H9 (cell line): ENCODE results near the gene CNTF. TPM values are rescaled to one million over a fixed set of nuclear protein-coding genes. Genes with fewer than 3 reads are reported as not detected.
"Not testable (repeated sequence)": the region's sequence is repeated elsewhere in the genome, so short reads cannot be mapped to it uniquely, and the experiment has no call there.

Experiments
- DNase-seq: peaks from one replicate; pipeline ENCODE4 v3.0.0-alpha.2; 2017
- H2AFZ ChIP-seq: one replicate; pipeline ENCODE4 v1.6.1; 2013; ENCODE audit warnings: mild to moderate bottlenecking, low read length, control low read depth, moderate library complexity
- H2AK5ac ChIP-seq: 2 replicates; pipeline ENCODE4 v1.6.1; 2013; ENCODE audit warnings: low read length, control low read depth, mixed read lengths; ENCODE audit not compliant: insufficient read length
- H2BK120ac ChIP-seq: one replicate; pipeline ENCODE4 v1.6.1; 2013; ENCODE audit warnings: low read depth, mild to moderate bottlenecking, low read length, control low read depth, inconsistent platforms; ENCODE audit not compliant: poor library complexity, severe bottlenecking
- H2BK12ac ChIP-seq: 2 replicates; pipeline ENCODE4 v1.6.1; 2013; ENCODE audit warnings: low read length, control low read depth, mixed read lengths, low read depth; ENCODE audit not compliant: insufficient read length
- H2BK15ac ChIP-seq: 2 replicates; pipeline ENCODE4 v1.6.1; 2013; ENCODE audit warnings: low read depth, low read length, control low read depth
- H2BK20ac ChIP-seq: one replicate; pipeline ENCODE4 v1.6.1; 2013; ENCODE audit warnings: low read depth, mild to moderate bottlenecking, low read length, control low read depth, inconsistent platforms; ENCODE audit not compliant: poor library complexity, severe bottlenecking
- H2BK5ac ChIP-seq: 2 replicates; pipeline ENCODE4 v1.6.1; 2013; ENCODE audit warnings: low read length, control low read depth, mixed read lengths; ENCODE audit not compliant: insufficient read length
- H3K14ac ChIP-seq: 2 replicates; pipeline ENCODE4 v1.6.1; 2013; ENCODE audit warnings: low read length, control low read depth; ENCODE audit not compliant: insufficient read depth
- H3K18ac ChIP-seq: 2 replicates; pipeline ENCODE4 v1.6.1; 2013; ENCODE audit warnings: low read depth, mild to moderate bottlenecking, mixed read lengths, low read length, control low read depth; ENCODE audit not compliant: insufficient read length
- H3K23ac ChIP-seq: 2 replicates; pipeline ENCODE4 v1.6.1; 2013; ENCODE audit warnings: low read length, control low read depth, mixed read lengths, low read depth; ENCODE audit not compliant: insufficient read length
- H3K23me2 ChIP-seq: 2 replicates; pipeline ENCODE4 v1.6.1; 2013; ENCODE audit warnings: low read depth, mild to moderate bottlenecking, mixed read lengths, low read length, control low read depth; ENCODE audit not compliant: insufficient read length, poor library complexity, severe bottlenecking
- H3K27ac ChIP-seq: 2 replicates; pipeline ENCODE4 v1.5.1; 2013; ENCODE audit warnings: low read length, control low read depth, mixed read lengths, low read depth; ENCODE audit not compliant: insufficient read length
- H3K27me3 ChIP-seq: 2 replicates; pipeline ENCODE4 v1.6.1; 2013; ENCODE audit warnings: low read length, control low read depth, inconsistent platforms; ENCODE audit not compliant: insufficient read depth
- H3K4ac ChIP-seq: 2 replicates; pipeline ENCODE4 v1.6.1; 2013; ENCODE audit warnings: low read depth, mild to moderate bottlenecking, control low read depth, inconsistent platforms, low read length, moderate library complexity
- H3K4me1 ChIP-seq: 2 replicates; pipeline ENCODE4 v1.6.1; 2013; ENCODE audit warnings: low read length, control low read depth, inconsistent platforms; ENCODE audit not compliant: insufficient read depth
- H3K4me2 ChIP-seq: 2 replicates; pipeline ENCODE4 v1.6.1; 2013; ENCODE audit warnings: low read length, control low read depth, mixed read lengths; ENCODE audit not compliant: insufficient read length, insufficient read depth
- H3K56ac ChIP-seq: 2 replicates; pipeline ENCODE4 v1.6.1; 2013; ENCODE audit warnings: low read depth, mild to moderate bottlenecking, mixed read lengths, low read length, control low read depth; ENCODE audit not compliant: insufficient read length
- H3K79me1 ChIP-seq: 2 replicates; pipeline ENCODE4 v1.6.1; 2013; ENCODE audit warnings: low read depth, mild to moderate bottlenecking, moderate library complexity, low read length, control low read depth, inconsistent platforms; ENCODE audit not compliant: insufficient read depth, poor library complexity, severe bottlenecking
- H3K79me2 ChIP-seq: 2 replicates; pipeline ENCODE4 v1.6.1; 2013; ENCODE audit warnings: low read length, control low read depth, inconsistent platforms; ENCODE audit not compliant: insufficient read depth
- H3K9ac ChIP-seq: 2 replicates; pipeline ENCODE4 v1.6.1; 2013; ENCODE audit warnings: low read length, control low read depth, mixed read lengths; ENCODE audit not compliant: insufficient read length; ENCODE audit errors: extremely low read depth
- H3K9me3 ChIP-seq: one replicate; pipeline ENCODE4 v1.6.1; 2013; ENCODE audit warnings: low read depth, low read length, inconsistent platforms; ENCODE audit not compliant: control insufficient read depth
- H3T11ph ChIP-seq: one replicate; pipeline ENCODE4 v1.6.1; 2013; ENCODE audit warnings: mild to moderate bottlenecking, low read length, control low read depth, inconsistent platforms
- H4K20me1 ChIP-seq: one replicate; pipeline ENCODE4 v1.6.1; 2013; ENCODE audit not compliant: control insufficient read depth, insufficient read length, insufficient read depth
- H4K5ac ChIP-seq: 2 replicates; pipeline ENCODE4 v1.6.1; 2013; ENCODE audit warnings: low read depth, mild to moderate bottlenecking, mixed read lengths, low read length, control low read depth; ENCODE audit not compliant: insufficient read length
- H4K8ac ChIP-seq: replicated peaks from 2 replicates; pipeline ENCODE4 v1.6.1; 2013; ENCODE audit warnings: low read length, control low read depth, mixed read lengths, low read depth; ENCODE audit not compliant: insufficient read length
- H4K91ac ChIP-seq: 2 replicates; pipeline ENCODE4 v1.6.1; 2013; ENCODE audit warnings: low read depth, mild to moderate bottlenecking, moderate library complexity, mixed read lengths, low read length, control low read depth; ENCODE audit not compliant: insufficient read length
- H3K27ac Mint-ChIP-seq, 3 experiments: 2 replicates in 2 of 3; 3 replicates in 1 of 3; pipeline ENCODE4 v1.8.0; 2020 to 2021; ENCODE audit warnings: mixed read lengths in 3 of 3, mild to moderate bottlenecking in 1 of 3, moderate library complexity in 1 of 3
- H3K27me3 Mint-ChIP-seq: 2 replicates; pipeline ENCODE4 v1.8.0; 2021; ENCODE audit warnings: low read depth, mild to moderate bottlenecking, moderate library complexity, mixed read lengths
- H3K36me3 Mint-ChIP-seq, 3 experiments: 2 replicates in 2 of 3; 3 replicates in 1 of 3; pipeline ENCODE4 v1.8.0; 2020 to 2021; ENCODE audit warnings: low read depth in 3 of 3, mixed read lengths in 3 of 3; ENCODE audit not compliant: insufficient read depth in 1 of 3
- H3K4me1 Mint-ChIP-seq, 2 experiments: 2 replicates each; pipeline ENCODE4 v1.8.0; 2020; ENCODE audit warnings: mixed read lengths in 2 of 2
- H3K4me3 Mint-ChIP-seq, 2 experiments: 2 replicates in 1 of 2; 3 replicates in 1 of 2; pipeline ENCODE4 v1.8.0; 2020 to 2021; ENCODE audit warnings: mild to moderate bottlenecking in 2 of 2, mixed read lengths in 2 of 2, moderate library complexity in 1 of 2
- H3K9me3 Mint-ChIP-seq, 2 experiments: 2 replicates in 1 of 2; 3 replicates in 1 of 2; pipeline ENCODE4 v1.8.0; 2020; ENCODE audit warnings: mild to moderate bottlenecking in 2 of 2, mixed read lengths in 2 of 2, moderate library complexity in 1 of 2
- WGBS: extraction: QIAGEN DNeasy Blood & Tissue Kit; methylation state at CpG from one replicate; pipeline ENCODE4 v1.1.7; 2013; ENCODE audit warnings: missing lambda C conversion rate, low lambda C conversion rate, mixed read lengths; ENCODE audit not compliant: insufficient read length; ENCODE audit errors: extremely low coverage; 5-methylcytosine and 5-hydroxymethylcytosine counted together
- long read RNA-seq: library from polyadenylated mRNA; unstranded; transcript quantifications from one replicate; pipeline ENCODE4 v2.0.0, GENCODE V29; 2020
- total RNA-seq: library from RNA; stranded (reverse); gene quantifications from 2 replicates; pipeline ENCODE4 v1.2.1, GENCODE V29; 2021
- TF ChIP-seq, protein P1 (sequence below): fragments of 200-600 bp; sonication (generic); conservative IDR thresholded peaks from 3 replicates; pipeline ENCODE4 v1.8.0; 2021; ENCODE audit warnings: antibody characterized with exemption, mild to moderate bottlenecking

The CNTF gene, protein sequence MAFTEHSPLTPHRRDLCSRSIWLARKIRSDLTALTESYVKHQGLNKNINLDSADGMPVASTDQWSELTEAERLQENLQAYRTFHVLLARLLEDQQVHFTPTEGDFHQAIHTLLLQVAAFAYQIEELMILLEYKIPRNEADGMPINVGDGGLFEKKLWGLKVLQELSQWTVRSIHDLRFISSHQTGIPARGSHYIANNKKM
- 2.4 and 3.5 TPM in 2 replicates for total RNA-seq
- long read RNA-seq: 0 reads

DNA sequence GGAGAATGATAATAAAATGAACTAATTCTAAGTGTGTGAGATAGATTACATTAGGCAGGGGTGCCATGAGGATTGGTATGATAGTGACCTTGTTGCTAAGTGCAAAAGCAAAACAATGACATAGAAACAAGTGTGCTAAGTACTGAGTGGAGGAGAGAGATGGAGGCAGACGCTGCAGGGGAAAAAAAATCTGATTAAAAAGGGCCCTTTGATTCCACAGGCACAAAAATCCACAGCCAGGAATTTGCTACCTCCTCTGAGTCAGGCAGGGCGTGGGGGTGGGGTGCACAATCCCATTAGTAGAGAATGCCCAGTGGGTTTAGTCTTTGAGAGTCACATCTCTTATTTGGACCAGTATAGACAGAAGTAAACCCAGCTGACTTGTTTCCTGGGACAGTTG is at the start of gene CNTF:
Gene CNTF (plus strand): TSS at position 322 of the 400 bp plus-strand sequence. CDS start 88 bp downstream, outside the sequence.
- TF ChIP-seq, protein P1, sequence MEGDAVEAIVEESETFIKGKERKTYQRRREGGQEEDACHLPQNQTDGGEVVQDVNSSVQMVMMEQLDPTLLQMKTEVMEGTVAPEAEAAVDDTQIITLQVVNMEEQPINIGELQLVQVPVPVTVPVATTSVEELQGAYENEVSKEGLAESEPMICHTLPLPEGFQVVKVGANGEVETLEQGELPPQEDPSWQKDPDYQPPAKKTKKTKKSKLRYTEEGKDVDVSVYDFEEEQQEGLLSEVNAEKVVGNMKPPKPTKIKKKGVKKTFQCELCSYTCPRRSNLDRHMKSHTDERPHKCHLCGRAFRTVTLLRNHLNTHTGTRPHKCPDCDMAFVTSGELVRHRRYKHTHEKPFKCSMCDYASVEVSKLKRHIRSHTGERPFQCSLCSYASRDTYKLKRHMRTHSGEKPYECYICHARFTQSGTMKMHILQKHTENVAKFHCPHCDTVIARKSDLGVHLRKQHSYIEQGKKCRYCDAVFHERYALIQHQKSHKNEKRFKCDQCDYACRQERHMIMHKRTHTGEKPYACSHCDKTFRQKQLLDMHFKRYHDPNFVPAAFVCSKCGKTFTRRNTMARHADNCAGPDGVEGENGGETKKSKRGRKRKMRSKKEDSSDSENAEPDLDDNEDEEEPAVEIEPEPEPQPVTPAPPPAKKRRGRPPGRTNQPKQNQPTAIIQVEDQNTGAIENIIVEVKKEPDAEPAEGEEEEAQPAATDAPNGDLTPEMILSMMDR: no peak
- no peak within 1 kb of the TSS for H3K9ac ChIP-seq
- Mint-ChIP-seq H3K27ac (no peak within 1 kb of the TSS), H3K36me3 (peaks cover 41 to 66% (median 58%) of the 10 kb centered on the region in 3 experiments; a peak in 6 of 7 replicates), H3K27me3 (no peaks in the 10 kb centered on the region), H3K4me3 (no peak within 1 kb of the TSS), H3K9me3 (no peaks in the 10 kb centered on the region; a peak in 1 of 5 replicates), H3K4me1 (peaks cover 6 to 10% of the 10 kb centered on the region in 2 experiments; a peak in 2 of 4 replicates)
- H2AFZ ChIP-seq: no peak within 1 kb of the TSS
- H3T11ph ChIP-seq: no peak within 1 kb of the TSS
- no peak within 1 kb of the TSS for H4K5ac ChIP-seq
- no peak within 1 kb of the TSS for H2AK5ac ChIP-seq
- no peaks in the 10 kb centered on the region for H3K9me3 ChIP-seq
- DNase-seq: no peak
- no peaks in the 10 kb centered on the region; the same call in 1 of the 2 replicates for H3K27me3 ChIP-seq
- no peak within 1 kb of the TSS for H2BK20ac ChIP-seq
- H2BK15ac ChIP-seq: no peak within 1 kb of the TSS
- H3K56ac ChIP-seq: no peak within 1 kb of the TSS
- no peak within 1 kb of the TSS for H3K23ac ChIP-seq
- H3K79me1 ChIP-seq: no peaks in the 10 kb centered on the region
- H2BK5ac ChIP-seq: no peak within 1 kb of the TSS
- H4K91ac ChIP-seq: no peak within 1 kb of the TSS
- no peaks in the 10 kb centered on the region for H3K23me2 ChIP-seq
- no peak within 1 kb of the TSS for H3K27ac ChIP-seq
- no peaks in the 10 kb centered on the region for H4K20me1 ChIP-seq
- no peak within 1 kb of the TSS for H3K18ac ChIP-seq
- H3K4ac ChIP-seq: no peak within 1 kb of the TSS
- no peak within 1 kb of the TSS for H3K14ac ChIP-seq
- H4K8ac ChIP-seq: no peak within 1 kb of the TSS
- WGBS: no CpG with 5 or more reads among the region's 2 CpGs
- peaks cover 3% of the 10 kb centered on the region; the same call in 1 of the 2 replicates for H3K4me1 ChIP-seq
- no peak within 1 kb of the TSS for H3K4me2 ChIP-seq
- no peaks in the 10 kb centered on the region for H3K79me2 ChIP-seq
- H2BK12ac ChIP-seq: no peak within 1 kb of the TSS
- no peak within 1 kb of the TSS for H2BK120ac ChIP-seq

DNA sequence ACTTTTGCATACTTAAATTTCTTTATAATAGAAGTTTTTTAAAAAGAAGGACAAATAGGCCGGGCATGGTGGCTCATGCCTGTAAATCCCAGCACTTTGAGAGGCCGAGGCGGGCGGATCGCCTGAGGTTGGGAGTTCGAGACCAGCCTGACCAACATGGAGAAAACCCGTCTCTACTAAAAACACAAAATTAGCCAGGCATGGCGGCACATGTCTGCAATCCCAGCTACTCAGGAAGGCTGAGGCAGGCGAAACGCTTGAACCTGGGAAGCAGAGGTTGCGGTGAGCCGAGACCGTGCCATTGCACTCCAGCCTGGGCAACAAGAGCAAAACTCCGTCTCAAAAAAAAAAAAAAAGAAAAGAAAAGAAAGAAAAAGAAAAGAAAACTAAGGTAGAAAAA is 49.6 kb upstream of the CNTF start:
- not testable (repeated sequence) for H2BK15ac ChIP-seq, H4K91ac ChIP-seq, H3K56ac ChIP-seq, H3K23ac ChIP-seq, H3K79me2 ChIP-seq, H4K8ac ChIP-seq, H3K4me1 ChIP-seq, H3K18ac ChIP-seq, H3K36me3 Mint-ChIP-seq, H3K27ac Mint-ChIP-seq, DNase-seq, H3K27ac ChIP-seq, H2BK120ac ChIP-seq, H2AK5ac ChIP-seq, H3K27me3 Mint-ChIP-seq, H2BK5ac ChIP-seq, H3K14ac ChIP-seq, H3K4me3 Mint-ChIP-seq, H3K4ac ChIP-seq, H3K9me3 Mint-ChIP-seq, H3K79me1 ChIP-seq, H3K27me3 ChIP-seq, H2BK20ac ChIP-seq, H3K9me3 ChIP-seq, H3K23me2 ChIP-seq, H4K20me1 ChIP-seq, H2BK12ac ChIP-seq, H3K9ac ChIP-seq, H4K5ac ChIP-seq, H3T11ph ChIP-seq, H2AFZ ChIP-seq, H3K4me2 ChIP-seq
- peaks cover 9 to 12% of the 10 kb centered on the region in 2 experiments for H3K4me1 Mint-ChIP-seq
- WGBS: no CpG with 5 or more reads among the region's 14 CpGs
